HG03066 (cell line): ENCODE results near the gene HOXB5.

ENCODE experiments used
- ATAC-seq: cut with Tn5 transposase; IDR thresholded peaks from one replicate; pipeline ENCODE4 v1.9.1; 2021; ENCODE audit warnings: low read depth; ENCODE audit not compliant: unreplicated experiment

HOXB5 gene

DNA sequence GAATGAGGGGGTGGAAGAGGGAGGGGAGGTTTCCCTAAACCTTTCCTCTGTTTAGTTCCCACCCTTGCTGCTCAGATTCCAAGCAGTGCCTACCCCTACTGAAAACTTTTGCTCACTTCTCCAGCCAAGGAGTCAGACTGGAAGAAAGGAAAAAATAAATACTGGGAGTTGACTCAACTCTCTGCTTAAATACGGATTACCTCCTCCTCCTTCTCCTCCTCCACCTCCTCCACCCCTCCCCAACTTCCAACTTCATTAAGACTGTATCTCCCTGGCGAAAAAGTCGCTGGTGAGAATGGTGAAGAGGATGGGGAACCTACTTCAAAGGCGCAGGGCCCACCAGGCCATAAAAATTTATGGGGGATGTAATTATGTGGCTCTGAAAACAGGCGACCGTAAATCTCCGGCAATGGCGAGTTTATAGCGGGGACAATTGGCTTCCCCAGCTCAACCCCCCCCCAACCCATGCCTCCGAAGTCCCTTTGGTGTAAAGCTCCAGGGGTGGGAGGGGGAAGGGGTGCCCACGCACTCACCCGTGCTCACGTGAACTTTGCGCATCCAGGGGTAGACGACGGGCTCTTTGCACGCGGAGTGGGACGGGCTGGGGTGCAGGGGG is 16.1 kb downstream of the HOXB5 start:
- no peak for ATAC-seq

DNA sequence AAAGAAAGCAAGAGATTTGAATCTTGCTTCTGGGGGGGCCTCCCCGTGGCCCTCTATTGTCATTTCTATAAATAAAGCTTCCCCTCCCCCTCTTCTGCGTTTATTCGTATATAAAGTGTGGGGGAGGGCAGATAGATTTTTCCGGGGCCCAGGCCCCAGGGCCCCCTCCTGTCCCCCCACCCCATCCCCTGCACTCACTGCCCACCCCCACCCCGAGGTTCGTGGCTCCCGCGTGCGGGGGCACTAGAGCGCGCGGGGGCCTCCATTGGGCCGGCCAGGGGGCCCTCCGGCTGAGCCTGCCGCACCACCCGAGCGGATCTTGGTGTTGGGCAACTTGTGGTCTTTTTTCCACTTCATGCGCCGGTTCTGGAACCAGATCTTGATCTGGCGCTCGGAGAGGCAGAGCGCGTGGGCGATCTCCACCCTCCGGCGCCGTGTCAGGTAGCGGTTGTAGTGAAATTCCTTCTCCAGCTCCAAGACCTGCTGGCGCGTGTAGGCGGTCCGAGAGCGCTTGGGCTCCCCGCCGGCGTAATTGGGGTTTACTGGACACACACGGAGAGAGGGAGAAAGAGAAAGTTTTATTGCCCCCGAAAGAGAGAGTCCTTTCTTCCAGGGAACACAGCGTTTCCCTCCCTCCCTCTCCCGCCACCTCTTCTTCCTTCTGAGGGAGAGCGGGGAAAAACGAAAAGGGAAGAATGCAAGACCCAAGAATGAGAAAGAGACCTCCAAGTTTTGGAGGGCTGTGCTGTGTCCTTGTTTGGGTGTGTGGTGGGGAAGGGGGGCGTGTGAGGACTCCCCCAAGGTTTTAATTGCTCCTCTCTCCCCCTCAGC is 16.9 kb downstream of the HOXB5 start:
- no peak for ATAC-seq

DNA sequence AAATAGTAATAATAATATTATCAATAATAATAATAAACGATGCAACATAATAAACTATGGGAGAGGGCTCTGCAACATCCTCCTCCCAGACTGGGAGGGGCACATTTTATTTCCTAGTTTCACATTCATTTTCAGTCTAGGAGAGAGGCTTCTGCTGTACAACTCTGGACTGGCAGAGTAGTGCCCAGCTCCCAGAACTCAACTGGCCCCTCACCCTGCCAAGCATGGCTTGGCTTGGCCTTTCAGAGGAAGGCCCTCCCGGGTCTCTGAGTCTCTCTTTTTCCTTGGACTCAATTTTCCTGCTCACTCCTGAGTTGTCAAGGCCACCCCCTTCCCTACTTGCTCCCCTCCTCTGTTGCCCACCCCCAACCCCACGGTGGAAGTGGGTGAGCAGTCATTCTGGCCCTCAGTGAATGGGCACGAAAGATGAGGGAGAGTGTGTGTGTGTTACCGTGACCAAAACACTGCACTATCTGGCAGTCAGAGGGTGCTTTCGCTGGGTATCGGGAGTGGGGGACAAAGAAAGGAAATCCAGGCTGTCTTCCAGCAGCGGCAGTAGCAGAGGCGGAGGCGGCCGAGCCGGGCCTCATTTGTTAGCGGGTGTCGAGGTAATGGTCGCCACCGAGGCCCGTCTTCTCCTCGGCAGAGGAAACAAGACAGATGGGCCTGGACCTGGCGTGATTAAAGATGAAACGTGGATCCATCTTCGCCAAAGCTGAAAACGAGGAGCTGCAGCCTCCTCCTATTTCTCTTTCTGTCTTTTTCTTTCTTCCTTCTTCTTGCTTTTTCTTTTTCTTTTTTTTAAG is 17.7 kb downstream of the HOXB5 start:
- no peak for ATAC-seq

DNA sequence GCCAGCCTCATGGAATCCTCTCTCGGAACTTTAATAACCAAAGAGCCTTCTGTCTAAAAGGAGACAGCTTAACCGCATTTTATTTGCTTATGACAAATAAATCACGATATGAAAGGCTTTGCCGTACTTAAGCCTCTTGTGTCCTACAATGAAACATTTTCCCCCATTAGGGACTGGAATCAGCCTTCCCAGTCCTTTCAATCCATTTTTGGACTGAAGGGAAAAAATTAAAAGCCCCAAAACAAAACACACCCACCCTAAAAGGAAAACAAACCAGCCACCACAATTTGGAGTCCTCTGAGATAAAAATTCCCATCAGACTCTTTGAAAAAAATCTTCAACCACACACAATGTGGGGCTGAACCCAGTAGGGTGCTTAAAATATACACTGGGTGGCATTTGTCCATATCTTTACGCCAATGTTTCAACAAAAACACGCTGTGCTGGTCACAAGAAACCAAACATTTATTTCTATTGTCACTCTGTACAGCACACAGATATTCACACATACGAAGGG is 18.5 kb downstream of the HOXB5 start:
- no peak for ATAC-seq

DNA sequence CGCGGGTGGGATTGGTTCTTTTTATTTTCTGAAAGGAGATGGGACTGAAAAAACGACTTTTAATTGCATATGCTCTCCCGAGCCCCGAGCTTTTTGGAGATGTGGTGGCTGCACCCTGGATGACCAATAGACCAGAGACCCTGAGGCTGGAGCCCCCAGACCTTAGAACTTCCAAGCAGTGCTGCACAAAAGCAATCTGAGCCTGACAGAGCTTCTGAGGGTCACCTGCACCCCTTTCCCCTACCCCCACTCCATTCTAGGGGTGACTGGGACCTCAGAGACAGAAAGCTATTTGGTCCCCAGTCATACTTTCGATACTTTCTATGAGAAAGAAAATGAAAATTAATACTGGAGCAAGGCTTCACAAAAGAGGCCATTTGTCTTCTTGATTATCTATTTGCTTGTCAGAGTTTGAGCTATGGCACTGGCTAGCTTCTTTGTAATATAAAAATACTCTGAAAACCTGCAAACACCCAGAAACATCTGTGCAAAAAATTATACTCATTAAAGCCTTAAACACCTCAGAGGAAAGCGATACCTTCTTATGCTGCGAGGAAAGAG is 19.0 kb downstream of the HOXB5 start:
- no peak for ATAC-seq

DNA sequence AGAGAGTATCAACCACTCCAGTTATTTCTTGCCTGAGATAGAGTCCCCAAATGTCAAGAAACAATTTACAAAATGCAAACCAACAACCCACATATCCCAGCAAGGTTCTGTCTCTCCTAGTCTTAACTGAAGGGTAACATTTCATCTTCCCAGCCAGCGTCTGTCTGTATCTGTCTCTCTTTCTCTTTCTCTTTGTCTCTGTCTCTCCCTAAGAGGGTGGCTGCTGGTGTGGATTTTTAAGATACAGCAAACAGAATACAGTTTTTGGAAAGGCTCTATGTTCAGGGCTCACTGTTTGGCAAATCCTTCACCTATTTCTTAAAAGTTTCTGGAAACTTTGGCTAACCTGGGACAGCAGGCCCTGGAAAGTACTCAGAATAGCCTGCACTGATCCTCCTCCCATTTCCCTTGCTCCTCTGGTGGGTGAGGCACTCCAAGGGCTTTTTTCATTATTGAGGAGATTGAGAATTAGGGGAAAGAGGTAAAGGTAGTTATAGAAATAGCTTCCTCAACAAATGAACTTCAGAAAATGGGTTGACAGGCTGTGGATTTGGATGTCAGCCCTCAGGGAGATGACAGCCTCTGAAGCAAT is 21.7 kb downstream of the HOXB5 start:
- no peak for ATAC-seq

DNA sequence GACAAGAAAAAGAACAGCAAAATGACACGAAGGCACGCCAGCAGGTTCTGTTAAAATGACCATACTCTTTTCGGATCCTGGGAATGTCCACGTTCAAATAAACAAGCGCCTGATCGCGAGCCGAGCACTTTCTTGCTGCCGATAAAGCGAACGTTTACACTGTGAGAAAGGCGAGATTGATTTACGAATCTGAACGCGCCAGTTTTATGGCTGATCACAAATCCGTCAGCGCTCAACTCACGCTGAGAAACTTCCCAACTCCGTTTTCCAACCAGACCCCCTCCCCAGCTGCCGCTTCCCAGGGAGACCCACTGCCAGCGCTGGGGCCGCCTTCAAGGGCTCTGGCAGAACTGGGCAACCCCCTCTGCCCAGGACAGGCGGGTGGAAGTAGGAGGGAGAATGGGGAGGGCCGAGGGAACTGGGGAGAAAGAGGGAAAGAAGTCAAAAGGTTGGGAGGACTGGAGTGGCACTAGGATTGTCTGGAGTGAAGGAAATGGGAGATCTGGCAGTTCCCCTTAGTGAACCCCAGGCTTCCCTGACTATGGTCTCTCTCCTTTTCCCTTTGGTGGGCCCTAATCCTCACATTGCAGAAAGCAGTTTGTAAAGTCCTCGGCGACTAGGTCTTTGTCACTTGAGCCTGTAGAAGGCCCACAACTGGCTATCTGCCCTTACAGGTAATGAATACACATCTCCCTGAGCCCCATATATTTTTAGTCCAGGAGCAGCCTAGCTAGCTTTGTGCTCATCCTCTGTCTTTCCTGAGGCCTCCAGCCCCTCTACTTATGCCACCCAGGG is 22.4 kb downstream of the HOXB5 start:
- ATAC-seq: no peak

DNA sequence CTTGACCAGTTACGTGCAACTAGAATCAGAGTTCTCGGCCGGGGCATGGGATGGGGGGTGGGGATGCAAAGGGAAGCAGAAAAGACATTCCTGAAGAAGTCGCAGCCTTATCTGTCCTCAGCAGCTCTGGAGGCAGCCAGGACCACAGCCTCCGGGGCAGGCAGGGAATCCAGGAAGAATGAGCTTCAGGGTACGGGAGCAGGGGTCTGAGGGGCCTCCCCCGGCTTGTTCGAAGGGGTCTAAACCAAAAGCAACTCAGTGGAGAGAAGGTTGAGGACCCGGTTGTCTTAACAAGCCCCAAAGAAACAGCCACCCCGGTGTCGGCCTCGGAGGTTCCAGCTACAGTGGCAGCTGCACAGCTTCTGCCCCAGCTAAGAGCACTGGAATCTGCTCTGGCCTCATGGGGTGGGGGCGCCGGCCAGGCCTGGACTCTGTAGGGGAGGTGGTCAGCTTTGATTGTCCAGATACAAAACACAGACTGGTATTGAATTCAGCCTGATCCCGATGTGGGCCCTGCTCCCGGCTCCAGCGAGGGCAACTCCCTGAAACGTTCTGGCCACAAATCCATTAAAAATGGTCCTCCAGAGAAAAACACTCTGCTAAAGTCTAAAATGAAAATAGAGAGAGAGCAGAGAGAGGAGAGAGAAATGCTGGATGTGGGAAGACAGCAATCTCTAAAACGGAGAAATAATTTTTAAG is 23.1 kb downstream of the HOXB5 start:
- ATAC-seq: no peak

DNA sequence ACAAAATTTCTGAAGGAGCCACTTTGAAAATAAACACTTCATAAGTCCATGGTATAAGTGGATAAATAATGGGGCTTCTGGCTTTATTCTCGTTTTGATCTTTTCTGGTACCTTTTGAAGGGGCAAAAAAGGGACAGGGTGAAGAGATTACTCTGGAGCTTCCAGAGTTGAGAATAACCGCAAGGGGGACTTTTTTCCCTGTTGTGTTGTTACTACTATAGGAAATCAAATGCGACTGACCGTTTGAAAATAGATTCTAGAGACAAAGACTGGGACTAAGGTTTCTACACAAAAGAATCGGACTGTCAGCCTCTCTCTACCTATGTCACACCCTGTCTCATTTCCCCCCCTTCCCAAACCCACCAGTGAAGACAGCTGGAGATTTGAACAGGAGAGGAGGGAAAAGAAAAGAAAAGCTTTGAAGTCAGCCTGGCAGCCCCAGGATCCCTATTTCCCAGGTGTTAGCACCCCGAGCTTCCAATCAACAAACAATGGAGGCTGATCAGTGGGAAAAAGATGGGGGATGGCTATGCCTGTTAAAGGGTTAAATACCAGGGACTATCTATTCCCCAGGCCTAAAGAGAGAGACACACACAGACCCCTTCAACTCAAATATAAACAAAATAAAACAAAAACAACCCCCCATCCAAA is 23.8 kb downstream of the HOXB5 start:
- no peak for ATAC-seq

DNA sequence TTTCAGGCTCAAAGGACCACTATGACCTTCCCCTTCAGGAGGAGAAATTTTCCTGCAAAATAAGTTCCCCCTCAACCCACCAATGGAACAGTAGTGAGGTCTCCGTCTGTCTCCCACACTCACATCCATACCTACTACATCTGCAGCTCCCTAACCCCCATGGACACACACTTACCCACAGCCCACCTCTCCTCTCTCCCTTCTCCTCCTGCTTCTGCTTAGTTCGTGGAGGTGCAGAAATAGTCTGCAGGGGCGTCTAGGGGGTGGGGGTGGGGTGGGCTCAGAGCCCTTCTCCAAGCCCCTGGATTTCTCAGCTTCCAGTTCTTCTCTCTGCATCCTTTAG is 24.4 kb downstream of the HOXB5 start:
- no peak for ATAC-seq

DNA sequence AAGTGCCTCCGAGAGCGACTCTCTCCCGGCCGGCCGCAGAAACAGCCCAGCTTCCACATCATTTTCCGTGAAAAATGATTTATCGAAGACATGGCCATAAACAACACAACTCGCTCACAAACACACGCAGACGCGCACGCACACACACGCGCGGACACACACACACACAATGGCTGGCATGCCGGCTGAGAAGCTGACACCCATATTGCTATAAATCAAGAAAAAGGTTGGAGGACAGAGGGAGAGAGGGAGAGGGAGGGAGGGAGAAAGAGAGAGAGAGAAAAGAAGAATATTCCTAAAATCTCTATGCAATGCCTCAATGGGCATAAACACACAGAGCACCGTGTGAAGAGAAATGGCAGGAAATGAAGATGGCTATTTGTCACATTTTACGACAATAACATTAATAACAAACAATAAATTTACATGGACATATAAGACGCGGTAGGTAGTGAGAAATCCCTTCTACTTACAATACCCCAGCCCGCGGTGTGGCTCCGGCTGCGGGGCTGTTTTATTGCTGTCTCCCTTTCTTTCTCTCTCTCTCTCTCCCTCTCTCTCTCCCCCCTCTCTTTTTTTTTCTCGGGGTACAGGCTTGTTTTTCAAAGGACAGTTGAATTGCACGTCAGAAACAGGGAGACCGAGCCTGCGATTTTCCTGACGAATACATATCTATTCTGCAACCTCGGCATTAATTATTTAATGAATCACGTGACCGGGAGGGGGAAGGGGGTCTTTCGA is 24.9 kb downstream of the HOXB5 start:
- ATAC-seq: no peak

DNA sequence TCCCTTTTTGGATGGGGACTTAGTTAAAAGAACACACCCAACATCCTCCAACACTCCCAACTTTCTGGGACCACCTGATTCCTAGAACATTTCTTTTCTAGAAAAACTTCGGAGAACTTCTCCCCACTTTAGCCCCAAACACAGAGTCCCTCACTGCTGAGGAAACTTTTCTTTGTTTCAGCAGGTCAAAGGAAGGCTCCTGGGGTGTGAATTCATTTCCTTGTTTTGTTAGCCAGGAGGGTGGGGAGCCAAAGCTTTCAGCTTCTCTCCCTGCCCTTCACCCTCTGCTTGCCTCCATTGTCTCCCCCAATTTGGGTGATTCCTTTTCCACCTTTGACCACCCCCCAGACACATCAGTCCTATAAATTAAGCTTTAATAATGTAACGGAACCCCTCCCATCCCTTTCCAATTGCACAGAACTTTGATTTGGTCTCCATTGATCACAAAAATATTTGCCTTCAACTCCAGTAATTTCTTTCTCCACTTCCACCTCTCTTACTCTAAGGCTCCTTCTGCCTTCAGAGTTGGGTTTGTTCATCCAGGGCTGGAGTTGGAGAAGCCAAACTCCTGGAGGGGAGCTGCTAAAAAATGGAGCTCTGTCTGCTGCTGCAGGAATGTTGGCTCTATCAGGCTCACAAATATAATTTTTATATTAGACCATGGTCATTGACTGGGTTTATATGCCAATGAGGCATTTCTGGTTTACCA is 25.8 kb downstream of the HOXB5 start:
- no peak for ATAC-seq

DNA sequence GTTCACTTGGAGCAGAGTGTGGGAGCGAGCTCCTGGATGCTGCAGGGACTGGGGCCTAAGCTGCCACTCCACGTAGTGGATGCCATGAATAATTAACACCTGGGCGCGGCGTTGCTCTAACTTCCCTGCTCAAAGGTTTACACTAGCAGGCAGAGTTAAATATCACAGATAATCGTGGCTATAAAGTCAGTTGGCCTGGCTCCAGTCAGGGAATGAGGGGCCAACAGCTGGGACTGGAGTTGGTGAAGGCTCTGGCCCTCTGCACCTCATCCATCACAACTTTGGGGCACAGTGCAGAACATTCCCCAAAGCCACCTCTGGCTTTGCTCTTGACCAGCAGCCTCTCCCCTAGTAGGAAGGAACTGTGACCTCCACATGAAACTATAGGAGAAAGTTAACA is 26.4 kb downstream of the HOXB5 start:
- no peak for ATAC-seq

DNA sequence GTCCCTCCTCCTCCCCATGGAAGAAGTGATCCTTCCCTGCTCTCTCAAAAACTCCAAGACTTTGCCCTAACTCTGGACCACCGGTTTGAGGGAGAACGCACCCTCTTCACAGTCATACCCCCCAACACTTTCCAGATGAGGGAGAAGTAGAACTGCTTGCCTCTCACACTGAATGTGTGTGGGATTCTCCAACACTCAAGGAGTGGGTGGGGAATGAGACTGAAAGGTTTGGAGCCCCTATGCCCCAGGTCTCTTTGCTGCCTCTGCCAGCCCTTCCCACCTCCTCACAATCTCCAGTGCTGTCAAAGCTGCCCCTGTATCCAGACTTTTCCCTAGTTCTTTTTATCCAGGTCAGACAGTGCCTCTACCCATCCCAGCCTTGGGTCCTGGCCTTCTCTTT is 26.9 kb downstream of the HOXB5 start:
- ATAC-seq: no peak

DNA sequence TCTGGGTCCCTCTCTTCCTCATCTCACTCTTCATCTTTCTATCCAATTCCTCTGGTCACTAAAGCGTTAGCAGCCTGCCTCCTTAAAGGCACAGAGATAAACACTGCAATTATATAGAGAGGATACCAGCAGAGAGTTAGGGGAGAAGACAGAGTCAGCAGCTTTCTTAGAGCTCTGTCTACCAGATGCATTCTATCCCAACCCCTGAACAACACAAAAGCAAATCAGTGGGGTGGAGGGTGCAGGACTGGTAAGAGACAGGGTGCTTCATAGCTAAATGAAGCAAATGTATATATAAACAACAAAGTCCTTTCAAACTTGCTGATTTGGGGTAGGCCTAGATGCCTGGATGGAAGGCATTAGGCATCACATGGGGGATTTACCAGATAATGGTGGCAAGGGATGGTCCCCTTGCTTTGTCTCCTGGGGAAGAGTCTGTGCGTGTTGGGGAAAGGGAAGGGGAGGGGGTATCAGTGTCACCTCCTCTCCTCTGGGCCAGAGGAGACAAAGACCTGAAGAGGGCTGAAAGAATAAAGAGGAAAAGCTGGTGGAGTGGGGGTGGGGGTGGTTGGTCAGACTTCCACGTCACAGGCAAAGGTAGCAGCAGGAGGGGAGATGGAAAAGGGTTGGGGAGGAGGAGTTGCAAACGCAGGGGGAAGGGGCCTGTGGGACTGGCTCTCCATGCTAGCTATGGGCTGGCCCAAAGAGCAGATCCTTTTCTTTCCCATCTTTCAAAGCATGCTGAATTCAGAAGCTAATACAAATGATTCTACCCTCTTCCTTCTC is 27.5 kb downstream of the HOXB5 start:
- no peak for ATAC-seq

DNA sequence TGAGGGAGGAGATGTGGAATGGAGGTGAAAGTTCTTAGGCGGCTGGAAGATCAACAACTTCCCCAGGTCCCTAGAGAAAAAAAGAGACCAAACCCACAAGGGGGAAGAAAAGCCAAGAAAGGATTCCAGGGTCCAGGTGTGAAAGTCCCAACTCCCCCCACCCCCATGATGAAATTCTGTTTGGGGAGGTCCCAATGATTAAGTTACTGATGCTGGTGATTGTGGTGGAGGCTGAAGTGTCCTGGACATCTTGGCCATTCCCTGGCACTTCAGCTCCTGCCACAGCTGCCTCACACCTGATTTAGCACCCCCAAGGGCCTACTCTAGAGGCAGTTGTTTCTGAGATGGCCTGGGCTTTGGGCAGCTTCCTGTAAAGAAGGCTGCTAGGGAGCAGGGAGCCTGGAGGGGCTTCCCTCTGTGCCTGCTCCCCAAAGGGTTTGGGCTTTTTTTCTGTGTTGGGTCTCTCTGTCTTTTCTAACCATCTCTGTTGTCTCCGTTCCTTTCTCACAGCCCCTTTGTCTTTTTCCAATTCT is 28.5 kb downstream of the HOXB5 start:
- no peak for ATAC-seq
